GM21529 (cell line): ENCODE results near the gene DLX6.

Source experiments
- ATAC-seq: cut with Tn5 transposase; IDR thresholded peaks from one replicate; pipeline ENCODE4 v1.9.1; 2021; ENCODE audit not compliant: unreplicated experiment

The DLX6 gene

GRCh38 chr7:97009753-97010732 is 4.7 kb downstream of the DLX6 start:
- ATAC-seq: no peak

GRCh38 chr7:97011104-97011503 is 5.8 kb downstream of the DLX6 start:
- no peak for ATAC-seq

GRCh38 chr7:97011536-97012364 is 6.4 kb downstream of the DLX6 start:
- ATAC-seq: no peak

DNA sequence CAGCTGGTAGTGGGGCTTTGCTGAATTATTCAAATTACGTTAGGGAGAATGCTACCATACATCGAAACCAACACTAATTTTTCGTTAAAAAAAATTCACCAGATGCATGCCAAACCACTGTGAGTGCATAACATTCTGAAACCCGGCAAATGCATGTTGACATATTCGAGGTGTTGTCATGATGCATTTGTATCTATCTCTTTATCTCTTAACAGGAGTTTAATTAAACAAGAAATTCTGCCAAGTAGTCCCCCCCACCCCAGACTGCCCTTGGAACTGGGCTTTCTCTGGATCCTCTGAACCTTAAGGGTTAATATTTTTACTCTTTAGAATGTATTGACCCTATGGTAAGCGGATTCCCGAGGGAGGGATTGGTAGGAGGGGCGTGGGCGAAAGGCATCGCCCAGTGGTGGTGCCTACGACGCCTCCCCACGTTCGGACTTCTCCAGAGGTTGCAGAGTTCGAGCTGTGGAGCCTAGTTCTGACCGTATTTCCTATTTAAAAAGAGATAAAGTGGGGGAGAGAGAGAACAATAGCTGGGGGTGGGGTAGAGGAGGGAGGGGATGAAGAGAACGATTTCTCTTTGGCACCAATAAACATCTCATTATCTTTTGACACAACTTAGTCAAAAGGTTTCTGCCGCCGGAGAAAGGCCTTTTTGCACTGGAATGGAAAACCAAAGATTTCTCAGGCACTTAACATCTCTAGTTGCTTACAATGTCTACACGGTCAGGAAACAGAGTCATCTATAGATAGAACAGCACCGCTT is 7.2 kb downstream of the DLX6 start:
- no peak for ATAC-seq

GRCh38 chr7:97013134-97013844 is 7.9 kb downstream of the DLX6 start:
- ATAC-seq: no peak

DNA sequence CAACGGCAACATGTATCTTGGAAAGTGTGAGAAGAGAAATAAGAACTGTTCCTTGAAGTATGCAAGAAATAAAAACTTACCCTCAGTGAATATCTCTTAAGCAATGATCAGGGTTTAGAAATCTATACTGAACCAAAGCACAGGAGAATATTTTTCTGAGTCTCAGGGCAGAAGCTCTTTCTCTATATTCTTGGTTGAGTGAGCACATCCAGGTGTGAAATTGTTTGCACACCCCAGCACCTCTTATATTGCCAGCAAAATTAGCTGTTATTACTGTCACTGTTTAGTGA is 8.4 kb downstream of the DLX6 start:
- no peak for ATAC-seq

- ATAC-seq: no peak
Measured at GRCh38 chr7:97014145-97014750, 8.9 kb downstream of the DLX6 start.

GRCh38 chr7:97015279-97015678 is 9.9 kb downstream of the DLX6 start:
- ATAC-seq: no peak

DNA sequence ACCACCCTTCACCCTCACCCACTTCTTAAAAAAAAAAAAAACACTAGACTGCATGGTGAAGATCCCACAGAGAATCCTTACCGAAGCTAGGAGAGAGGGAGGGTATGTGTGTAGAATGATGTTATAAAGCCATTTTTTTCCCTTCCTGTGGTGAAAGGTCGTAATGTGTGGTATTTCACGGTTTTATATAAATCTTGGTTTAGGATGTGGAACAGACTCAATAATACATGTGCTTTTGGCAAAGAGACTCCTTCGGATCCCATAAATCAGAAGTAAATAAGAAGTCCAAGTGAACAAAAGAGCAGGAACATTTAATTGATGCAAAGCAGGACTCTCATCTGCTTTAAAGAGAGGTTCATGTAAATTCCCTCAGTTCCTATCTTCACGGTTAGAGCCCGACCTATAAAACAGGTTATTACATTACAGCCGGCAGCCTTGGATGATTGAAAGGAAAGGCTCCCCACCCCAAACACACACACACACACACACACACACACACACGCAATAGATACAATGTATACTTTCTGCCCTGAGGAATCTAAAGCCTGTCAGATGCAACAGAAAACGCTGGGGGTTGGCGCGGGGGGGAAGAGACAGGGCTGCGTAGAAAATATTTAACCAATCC is 10.5 kb downstream of the DLX6 start:
- ATAC-seq: no peak

GRCh38 chr7:97016381-97017191 is 11.2 kb downstream of the DLX6 start:
- ATAC-seq: no peak

DNA sequence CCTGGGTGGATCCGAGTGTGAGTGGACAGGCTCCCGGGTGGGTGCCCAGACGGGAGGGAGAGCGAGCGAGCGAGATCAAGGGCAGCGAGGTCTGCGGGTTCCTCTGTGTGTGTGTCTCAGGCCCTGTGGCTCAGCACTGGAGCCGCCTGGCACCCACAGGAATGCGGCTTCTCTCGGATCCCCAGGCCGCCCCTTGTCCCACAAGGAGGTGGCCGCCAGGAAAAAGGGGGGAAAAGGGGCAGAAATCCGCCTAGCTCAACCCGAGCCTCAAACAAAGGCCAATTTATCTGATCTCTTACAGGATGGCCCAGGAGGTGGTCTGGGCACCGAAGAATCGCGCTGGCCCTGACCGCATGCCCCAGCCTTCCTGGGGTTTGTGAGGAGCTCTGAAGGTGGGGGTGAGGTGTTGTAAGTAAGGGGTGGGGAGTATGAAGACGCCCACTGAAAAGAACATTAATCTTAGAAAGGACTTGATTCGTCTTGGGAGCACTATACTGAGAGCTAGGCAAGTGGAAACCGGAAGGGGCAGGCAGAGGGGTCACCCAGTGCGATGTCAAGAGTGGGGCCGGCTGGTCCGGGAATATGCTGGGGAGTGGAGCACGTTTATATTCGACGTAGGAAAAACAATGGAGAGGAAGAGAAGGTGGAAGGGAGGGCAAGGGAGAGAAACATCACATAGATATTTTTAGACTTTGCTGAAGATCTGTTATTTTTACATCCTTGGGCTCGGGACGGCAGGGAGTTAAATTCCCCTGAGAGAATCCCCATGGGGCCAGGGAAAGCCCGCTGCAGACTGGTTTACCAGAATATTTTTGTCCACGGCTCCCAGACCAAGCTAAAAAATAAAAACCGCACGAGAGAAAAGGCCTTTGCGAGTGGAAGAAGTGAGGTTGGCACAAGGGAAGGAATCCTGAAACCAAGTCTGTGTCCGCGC is 12.1 kb downstream of the DLX6 start:
- ATAC-seq: no peak

- no peak for ATAC-seq
Measured at GRCh38 chr7:97018126-97018601, 12.8 kb downstream of the DLX6 start.

GRCh38 chr7:97018791-97019531 is 13.6 kb downstream of the DLX6 start:
- no peak for ATAC-seq

DNA sequence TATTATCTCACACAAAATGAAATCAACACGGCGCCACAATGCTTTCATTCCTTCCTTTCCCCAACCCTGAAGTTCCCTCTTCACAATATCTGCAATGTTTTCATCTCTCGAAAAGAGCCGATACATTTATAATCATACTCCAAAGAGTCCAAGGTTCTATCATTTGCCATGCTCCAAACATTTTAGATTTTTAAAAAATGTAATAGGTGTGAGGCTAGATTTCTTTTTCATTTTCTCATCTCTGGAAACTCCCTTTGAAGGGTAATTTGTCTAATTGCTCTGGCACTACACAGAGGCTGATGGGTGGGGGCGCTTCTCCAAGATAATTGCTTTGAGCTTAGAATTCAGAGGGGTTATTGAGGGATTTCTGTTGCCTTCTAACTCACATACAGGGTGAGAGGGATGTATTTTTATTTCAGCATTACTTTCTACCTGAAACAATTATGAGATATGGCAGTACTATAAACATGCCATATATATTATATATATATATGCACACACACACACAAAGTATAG is 14.4 kb downstream of the DLX6 start:
- ATAC-seq: no peak

DNA sequence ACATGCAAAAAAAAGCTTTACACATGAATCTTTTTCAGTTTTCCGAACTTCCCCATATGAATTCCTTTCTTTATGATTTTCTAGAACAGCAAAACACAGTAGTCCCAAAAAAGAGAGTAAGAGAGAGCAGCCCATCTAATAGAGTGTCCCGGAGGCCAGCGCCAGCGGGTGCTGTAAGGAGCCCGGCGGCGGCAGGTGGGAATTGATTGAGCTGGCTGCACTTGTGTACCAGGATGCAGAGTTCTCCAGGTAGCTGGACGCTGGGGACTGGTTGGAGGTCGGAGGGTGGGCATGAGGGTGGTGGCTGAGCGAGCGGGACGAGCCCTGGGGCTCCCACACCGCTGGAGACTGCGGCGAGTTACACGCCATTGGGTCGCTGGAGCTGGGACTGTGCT is 15.2 kb downstream of the DLX6 start:
- no peak for ATAC-seq

GRCh38 chr7:97020996-97021746 is 15.8 kb downstream of the DLX6 start:
- no peak for ATAC-seq
